ENCODE data around the gene CPED1.

Gene CPED1

GRCh38 chr7:121151774-121152221, 163.3 kb downstream of the CPED1 start:
- no peak for TF ChIP-seq ZNF8 (CRISPR knock-in tag; IDR thresholded peaks at IDR 0.05)
- no peak for TF ChIP-seq TCF4 (CRISPR knock-in tag; IDR thresholded peaks at IDR 0.05; ENCODE audit: borderline replicate concordance)
- no peak for TF ChIP-seq TSHZ2 (CRISPR knock-in tag; IDR thresholded peaks at IDR 0.05)
- no peak for TF ChIP-seq ARNTL (CRISPR knock-in tag; IDR thresholded peaks at IDR 0.05; ENCODE audit: borderline replicate concordance, low read depth)
- no peak for TF ChIP-seq ISL1 (CRISPR knock-in tag; IDR thresholded peaks at IDR 0.05)
- TF ChIP-seq TOX (CRISPR knock-in tag; IDR thresholded peaks at IDR 0.05; ENCODE audit: borderline replicate concordance), result no peak
- no peak for TF ChIP-seq PATZ1 (CRISPR knock-in tag; IDR thresholded peaks at IDR 0.05; ENCODE audit: borderline replicate concordance)
- TF ChIP-seq ZNF565 (CRISPR knock-in tag; conservative IDR thresholded peaks at IDR 0.05; ENCODE audit: low read depth), result no peak
- TF ChIP-seq CREB5 (CRISPR knock-in tag; IDR thresholded peaks at IDR 0.05; ENCODE audit: low read depth), result no peak
- TF ChIP-seq PPARA (CRISPR knock-in tag; IDR thresholded peaks at IDR 0.05; ENCODE audit: borderline replicate concordance), result no peak
- no peak for TF ChIP-seq RARB (CRISPR knock-in tag; IDR thresholded peaks at IDR 0.05)
- TF ChIP-seq GLIS3 (CRISPR knock-in tag; IDR thresholded peaks at IDR 0.05), result no peak
- no peak for TF ChIP-seq POU6F1 (CRISPR knock-in tag; IDR thresholded peaks at IDR 0.05; ENCODE audit: borderline replicate concordance, low read depth)
- ATAC-seq, result no peak

DNA sequence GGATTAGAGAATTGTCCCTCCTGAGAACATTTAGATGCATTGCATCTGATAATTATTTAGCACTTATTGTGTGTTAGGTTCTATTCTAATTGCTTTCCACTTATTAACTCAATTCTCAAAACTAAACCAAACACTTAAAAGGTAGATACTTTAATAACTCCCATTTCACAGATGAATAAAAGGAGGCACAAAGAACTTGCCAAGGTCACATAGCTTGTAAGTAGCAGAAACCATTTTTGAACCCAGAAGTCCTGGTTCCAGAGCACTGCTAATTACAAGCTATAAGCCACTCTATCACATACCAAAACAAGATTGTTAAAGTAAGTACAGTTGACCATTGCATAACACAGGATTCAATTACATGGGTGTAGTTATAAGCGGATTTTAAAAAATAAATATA, 164.9 kb downstream of the CPED1 start:
- TF ChIP-seq BACH2 (CRISPR knock-in tag; IDR thresholded peaks at IDR 0.05; ENCODE audit: borderline replicate concordance) (no peak), PATZ1 (CRISPR knock-in tag; IDR thresholded peaks at IDR 0.05; ENCODE audit: borderline replicate concordance) (no peak)

DNA sequence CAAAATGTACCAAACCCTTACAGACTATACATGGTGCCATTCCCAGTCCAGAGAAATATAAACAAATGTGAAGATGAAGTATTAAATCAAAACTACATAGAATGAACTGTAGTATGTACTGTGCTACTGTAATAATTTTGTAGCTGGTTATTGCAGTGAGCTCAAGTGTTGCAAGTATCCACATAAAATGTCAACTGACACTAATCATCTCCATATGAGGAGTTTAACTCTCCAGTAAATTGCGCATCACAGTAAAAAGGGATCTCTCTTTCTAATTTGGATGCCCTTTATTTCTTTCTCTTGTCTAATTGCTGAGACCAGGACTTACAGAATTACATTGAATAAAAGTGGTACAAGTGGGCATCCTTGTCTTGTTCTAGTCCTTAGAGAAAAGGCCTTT, 165.5 kb downstream of the CPED1 start:
- ATAC-seq, result peak; percentile 67; the same call in 2 of the 3 replicates
- no peak for TF ChIP-seq PPARA (CRISPR knock-in tag; IDR thresholded peaks at IDR 0.05; ENCODE audit: borderline replicate concordance)
- TF ChIP-seq ZNF565 (CRISPR knock-in tag; conservative IDR thresholded peaks at IDR 0.05; ENCODE audit: low read depth), result no peak
- no peak for TF ChIP-seq ZFP3 (CRISPR knock-in tag; IDR thresholded peaks at IDR 0.05)
- TF ChIP-seq, protein P1, sequence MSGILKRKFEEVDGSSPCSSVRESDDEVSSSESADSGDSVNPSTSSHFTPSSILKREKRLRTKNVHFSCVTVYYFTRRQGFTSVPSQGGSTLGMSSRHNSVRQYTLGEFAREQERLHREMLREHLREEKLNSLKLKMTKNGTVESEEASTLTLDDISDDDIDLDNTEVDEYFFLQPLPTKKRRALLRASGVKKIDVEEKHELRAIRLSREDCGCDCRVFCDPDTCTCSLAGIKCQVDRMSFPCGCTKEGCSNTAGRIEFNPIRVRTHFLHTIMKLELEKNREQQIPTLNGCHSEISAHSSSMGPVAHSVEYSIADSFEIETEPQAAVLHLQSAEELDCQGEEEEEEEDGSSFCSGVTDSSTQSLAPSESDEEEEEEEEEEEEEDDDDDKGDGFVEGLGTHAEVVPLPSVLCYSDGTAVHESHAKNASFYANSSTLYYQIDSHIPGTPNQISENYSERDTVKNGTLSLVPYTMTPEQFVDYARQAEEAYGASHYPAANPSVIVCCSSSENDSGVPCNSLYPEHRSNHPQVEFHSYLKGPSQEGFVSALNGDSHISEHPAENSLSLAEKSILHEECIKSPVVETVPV (CRISPR knock-in tag; IDR thresholded peaks at IDR 0.05), result no peak
- no peak for TF ChIP-seq RARB (CRISPR knock-in tag; IDR thresholded peaks at IDR 0.05)
- no peak for TF ChIP-seq ESRRG (CRISPR knock-in tag; IDR thresholded peaks at IDR 0.05)
- no peak for TF ChIP-seq BACH2 (CRISPR knock-in tag; IDR thresholded peaks at IDR 0.05; ENCODE audit: borderline replicate concordance)
- TF ChIP-seq GLIS3 (CRISPR knock-in tag; IDR thresholded peaks at IDR 0.05), result no peak
- no peak for TF ChIP-seq ZNF70 (CRISPR knock-in tag; IDR thresholded peaks at IDR 0.05)
- TF ChIP-seq ZNF8 (CRISPR knock-in tag; IDR thresholded peaks at IDR 0.05), result no peak
- no peak for TF ChIP-seq ZFP30 (CRISPR knock-in tag; IDR thresholded peaks at IDR 0.05)
- TF ChIP-seq CREB5 (CRISPR knock-in tag; IDR thresholded peaks at IDR 0.05; ENCODE audit: low read depth), result no peak
- TF ChIP-seq ARNTL (CRISPR knock-in tag; IDR thresholded peaks at IDR 0.05; ENCODE audit: borderline replicate concordance, low read depth), result no peak
- no peak for TF ChIP-seq PATZ1 (CRISPR knock-in tag; IDR thresholded peaks at IDR 0.05; ENCODE audit: borderline replicate concordance)
- no peak for TF ChIP-seq SNAI2 (CRISPR knock-in tag; IDR thresholded peaks at IDR 0.05)

More for the DNA sequence above, 164.9 kb downstream of the CPED1 start:
- ATAC-seq, result no peak

Data from SK-N-SH treated with all-trans-retinoic acid at 6 μM for 48 hours (cell line).